ENCODE measurements around the gene ANO2. TPM values are rescaled to one million over a fixed set of nuclear protein-coding genes. Genes with fewer than 3 reads are reported as not detected.

The ANO2 gene
- polyA plus RNA-seq, 3 donors, result 4.0 to 5.6 (median 4.1) TPM

DNA sequence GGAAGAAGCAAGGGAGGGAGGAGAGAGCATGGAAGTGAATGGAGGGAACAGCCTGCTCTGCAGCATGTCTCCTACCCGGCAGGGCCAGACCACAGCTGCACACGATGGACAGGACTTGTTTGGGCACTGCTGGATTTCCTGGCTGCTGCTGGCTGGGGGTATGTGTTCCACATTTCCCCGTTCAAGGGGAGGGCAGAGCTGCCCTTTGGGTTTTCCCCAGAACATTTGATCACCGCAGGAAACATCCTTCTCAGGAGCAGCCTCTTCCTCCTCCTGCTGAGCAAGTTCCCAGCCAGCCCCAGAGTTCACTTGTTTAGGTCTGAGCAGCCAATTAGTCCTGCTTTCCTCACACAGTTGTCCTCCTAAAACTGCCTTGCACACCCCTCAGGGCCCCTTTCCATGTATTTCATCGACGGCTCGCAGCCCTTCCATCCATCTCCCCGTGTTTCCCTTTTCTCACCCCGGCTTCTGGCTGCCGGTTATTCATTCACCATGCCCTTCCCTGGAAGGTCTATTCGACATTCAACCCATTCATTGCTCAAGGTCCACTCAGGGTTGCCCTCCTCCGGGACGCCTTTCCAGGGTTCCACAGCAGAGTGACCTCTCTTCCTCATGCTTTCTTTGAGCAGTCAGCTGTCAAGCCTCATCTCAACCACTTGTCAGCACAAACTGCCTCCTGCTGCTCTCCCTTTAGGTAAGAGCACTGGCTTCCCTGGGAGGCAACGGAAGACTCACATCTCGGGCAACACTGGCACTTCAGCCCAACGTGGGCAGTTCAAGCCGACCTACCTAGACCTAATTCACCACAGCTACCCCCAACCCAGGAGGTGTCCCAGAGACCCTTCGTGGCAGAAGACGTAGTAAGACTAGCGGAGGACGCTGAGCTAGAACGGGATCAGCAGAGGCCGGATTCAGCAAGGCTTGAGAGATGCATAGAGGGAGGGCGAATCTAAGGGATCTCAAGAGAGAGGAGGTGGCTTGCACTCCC is 20.1 kb upstream of the ANO2 start:
- no peak for DNase-seq (ENCODE audit: low read depth in 3 of 3, low spot score in 2 of 3)

DNA sequence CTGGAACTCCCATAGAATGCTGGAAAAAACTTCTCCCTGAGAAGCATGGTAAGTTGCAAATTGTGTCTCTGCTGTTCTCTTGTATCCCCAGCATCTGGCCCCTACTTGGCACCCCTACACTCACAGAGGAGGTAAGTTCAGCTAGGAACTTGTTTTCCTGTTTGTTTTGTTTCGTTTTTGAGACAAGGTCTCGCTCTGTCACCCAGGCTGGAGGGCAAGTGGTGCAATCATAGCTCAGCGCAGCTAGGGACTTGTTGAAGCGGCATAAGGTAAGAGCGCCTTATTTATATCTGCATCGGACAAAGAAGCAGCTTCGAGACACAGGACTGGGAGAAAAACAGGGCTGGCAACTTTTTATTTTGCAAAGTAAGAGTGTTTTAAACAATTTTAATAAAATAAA is 18.5 kb upstream of the ANO2 start:
- no peak for DNase-seq (ENCODE audit: low read depth in 3 of 3, low spot score in 2 of 3)

DNA sequence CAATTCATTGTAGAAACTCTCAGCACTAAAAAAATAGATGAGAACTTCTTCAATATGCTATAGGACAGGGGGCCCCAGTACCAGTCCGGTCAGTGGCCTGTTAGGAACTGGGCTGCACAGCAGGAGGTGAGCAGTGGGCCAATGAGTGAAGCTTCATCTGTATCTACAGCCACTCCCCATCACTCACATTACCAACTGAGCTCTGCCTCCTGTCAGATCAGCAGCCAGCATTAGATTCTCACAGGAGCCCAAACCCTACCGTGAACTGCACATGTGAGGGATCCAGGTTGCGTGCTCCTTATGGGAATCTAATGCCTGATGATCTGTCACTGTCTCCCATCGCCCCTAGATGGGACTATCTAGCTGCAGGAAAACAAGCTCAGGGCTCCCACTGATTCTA is 15.7 kb upstream of the ANO2 start:
- no peak for DNase-seq (ENCODE audit: low read depth in 3 of 3, low spot score in 2 of 3)

DNA sequence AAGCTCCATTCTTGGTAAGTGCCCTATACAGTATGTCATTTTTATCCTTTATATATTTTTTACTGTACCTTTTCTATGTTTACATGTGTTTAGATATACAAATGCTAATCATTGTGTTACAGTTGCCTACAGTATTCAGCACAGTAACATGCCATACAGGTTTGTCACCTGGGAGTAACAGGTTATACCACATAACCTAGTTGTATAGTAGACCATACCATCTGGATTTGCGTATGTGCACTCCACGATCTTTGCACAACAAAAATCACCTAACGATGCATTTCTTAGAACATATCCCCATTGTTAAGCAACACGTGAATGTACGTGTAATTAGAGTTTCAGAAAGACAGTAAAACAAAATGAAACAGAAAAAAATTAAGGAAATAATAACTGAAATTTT is 11.9 kb upstream of the ANO2 start:
- DNase-seq (ENCODE audit: low read depth in 3 of 3, low spot score in 2 of 3), result no peak

DNA sequence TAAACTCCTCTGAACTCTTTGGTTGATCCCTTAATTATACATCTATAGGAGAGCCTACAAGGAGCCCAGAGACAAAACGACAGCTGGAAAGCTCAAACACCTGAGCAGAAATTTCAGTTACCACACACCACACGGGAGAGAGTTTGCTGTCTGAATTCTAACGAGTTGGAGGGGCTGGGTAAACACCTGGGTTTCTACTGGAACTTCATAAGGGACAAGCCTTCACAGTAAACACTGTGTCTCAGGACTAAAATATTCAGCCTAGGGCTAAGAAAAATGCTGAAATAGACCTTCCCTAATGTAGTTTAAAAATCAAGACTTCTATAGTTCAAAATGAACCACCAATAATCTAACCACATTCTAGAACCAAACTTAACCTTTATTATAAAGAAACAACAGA is 9.6 kb upstream of the ANO2 start:
- no peak for DNase-seq (ENCODE audit: low read depth in 3 of 3, low spot score in 2 of 3)

DNA sequence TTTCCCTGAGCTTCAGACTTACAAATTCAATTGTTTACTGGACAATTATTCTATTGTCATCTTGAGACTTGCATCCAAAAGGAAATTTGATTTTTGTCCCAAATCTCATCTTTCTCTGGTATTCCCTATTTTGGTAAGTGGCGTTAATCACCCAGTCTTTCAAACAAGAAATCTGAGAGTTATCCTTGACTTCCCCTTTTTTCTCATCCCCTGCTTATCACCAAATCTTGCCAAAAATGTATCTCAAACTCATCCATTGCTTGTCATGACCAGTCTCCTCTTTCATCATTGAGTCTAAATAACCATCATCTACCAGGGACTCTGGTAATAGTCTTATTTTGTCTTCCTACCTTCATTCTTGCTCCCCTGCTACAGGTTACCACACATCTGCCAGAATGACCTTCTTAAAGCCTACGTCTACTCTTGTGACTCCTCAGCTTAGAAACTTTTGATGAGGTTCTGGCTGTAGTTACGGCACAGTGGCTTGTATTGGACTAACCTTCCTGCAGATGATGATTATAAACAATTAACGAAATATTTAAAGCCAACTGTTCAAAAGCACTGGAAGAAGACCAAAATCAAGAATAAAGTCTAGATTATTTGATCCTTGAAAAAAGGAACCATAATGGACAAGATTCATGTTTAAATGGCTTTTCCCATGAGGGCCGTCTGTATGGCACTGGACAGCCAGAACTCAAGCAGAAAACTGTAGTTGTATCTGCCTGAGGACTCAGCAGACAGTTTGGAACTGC is 9.0 kb upstream of the ANO2 start:
- no peak for DNase-seq (ENCODE audit: low read depth in 3 of 3, low spot score in 2 of 3)

DNA sequence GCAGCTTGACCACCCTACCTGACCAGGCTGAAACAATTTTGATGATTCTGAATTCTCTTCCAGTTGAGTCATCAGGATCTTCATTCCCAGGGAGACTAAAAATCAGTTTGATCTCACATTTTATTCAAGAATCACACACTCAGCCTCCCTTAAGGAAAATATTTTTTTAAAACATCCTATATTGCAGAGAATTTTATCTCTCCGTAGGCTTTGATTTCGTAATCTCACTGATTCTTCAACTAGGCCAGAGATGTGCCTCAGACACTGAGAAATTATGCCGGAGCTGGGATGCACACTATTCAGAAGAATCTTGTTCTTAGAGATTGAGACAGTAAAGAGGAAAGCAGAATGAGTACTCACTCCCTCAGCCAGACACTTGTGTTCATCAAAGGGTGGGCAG is 7.0 kb upstream of the ANO2 start:
- no peak for DNase-seq (ENCODE audit: low read depth in 3 of 3, low spot score in 2 of 3)

DNA sequence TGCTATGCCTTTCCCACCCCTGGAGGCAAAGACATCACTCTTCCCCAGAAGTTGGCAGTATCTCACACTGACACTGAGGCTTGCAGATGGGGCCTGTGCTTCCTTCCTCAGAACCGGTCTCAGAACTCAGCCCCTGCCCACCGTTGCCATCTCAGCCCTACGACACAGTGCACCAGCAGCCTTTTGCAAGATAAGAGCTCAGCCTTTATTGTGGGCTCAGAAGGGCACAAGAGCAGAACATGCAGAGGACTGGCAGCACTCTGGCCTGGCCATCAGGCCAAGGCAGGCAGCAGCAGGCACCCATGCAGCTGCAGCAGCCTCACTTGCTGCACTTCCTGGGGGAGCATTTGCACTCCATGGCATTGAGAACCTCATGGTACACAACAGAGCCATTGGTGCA is 3.6 kb upstream of the ANO2 start:
- no peak for DNase-seq (ENCODE audit: low read depth in 3 of 3, low spot score in 2 of 3)

DNA sequence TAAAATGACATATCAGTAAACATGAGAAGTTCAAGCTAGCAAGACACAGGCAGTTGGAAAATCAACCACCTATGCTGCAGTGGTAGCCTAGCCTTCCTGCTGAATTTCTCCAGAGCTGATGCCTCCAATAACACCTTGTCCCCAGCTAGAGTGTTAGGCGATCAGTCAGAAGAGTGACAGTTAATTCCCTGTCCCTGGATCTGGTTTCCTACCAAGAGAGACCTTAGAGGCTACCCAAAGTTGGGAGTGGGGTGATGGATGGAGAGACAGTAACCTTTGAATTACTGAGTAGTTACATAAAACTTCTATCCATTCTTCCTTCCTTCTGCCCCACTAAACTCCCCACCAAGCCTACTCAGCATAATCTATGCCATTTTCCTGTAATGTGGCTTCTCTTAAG is 1.9 kb upstream of the ANO2 start:
- DNase-seq (ENCODE audit: low read depth in 3 of 3, low spot score in 2 of 3), result no peak

DNA sequence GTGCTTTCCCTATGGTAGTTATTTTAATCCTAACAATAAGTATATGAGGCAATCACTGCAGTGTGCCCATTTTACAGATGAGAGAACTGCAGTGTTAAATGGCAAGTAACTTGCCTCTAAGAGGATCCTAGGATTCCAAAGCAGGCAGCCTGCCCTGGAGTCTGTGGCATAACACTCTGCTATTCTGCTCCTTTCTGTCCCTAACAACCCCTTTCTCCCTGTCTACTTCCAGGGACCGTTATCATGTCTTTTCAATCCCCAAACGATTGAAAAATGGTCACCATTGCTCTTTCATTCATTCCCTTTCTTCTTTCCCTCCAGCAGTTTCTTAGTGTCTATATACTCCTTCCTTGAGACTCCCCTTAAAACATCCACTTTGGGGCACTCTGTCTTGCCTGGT is 1.3 kb upstream of the ANO2 start:
- DNase-seq (ENCODE audit: low read depth in 3 of 3, low spot score in 2 of 3), result no peak

DNA sequence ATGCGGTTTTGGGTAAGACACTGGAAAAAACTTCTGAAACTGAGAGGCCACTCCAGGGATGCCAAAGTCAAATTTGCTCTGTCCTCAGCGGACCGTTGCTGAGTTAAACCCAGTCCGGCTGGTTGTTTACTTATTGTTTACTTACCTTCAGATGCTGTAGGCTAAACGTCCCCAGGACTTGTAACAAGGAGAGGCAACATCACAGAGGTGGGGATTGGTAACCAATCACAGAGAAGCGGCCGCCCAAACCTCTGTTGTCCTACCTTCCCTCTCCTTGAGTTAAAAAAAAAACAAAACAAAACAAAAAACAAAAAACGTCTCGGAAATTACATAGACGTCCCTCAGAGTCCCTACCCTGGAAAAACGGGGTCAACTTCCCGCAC is 380 bp downstream of the ANO2 start:
- DNase-seq (ENCODE audit: low read depth in 3 of 3, low spot score in 2 of 3), result no peak

DNA sequence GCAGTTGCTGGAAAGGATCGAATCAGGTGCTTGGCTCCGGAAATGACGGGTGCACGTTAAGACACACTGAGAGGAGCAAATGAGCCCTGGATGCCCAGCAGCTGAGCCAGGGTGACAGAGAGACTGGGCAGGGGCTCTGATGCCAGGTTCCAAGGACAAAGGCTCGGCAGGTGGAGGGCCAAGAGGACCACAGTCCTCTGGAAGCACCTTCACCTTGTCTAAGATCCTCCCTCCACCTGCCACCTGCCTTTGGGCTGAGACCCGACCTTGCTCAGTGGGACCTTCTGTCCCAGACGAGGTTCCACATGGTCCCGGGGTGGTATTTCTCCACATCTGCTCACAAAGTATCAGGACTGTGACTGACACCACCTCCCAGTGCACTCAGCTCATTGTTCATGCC is 1.0 kb downstream of the ANO2 start:
- no peak for DNase-seq (ENCODE audit: low read depth in 3 of 3, low spot score in 2 of 3)

DNA sequence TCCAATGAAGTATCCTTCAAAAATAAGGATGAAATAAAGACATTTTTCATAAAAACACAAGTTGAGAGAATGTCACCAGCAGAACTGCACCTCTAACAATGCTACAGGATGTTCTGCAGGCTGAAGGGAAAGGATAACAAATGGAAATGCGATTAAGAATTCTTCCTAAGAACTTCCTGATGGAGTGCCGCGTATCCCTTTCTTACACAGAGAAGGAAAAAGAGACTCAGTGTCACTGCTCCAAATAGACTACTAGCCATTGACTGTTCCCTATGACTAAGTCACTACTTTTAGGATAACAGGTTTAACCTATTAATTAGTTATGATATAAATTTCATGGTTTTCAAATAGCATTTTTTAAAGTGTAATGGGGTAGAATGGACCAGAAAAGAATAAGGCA is 3.2 kb downstream of the ANO2 start:
- no peak for DNase-seq (ENCODE audit: low read depth in 3 of 3, low spot score in 2 of 3)

DNA sequence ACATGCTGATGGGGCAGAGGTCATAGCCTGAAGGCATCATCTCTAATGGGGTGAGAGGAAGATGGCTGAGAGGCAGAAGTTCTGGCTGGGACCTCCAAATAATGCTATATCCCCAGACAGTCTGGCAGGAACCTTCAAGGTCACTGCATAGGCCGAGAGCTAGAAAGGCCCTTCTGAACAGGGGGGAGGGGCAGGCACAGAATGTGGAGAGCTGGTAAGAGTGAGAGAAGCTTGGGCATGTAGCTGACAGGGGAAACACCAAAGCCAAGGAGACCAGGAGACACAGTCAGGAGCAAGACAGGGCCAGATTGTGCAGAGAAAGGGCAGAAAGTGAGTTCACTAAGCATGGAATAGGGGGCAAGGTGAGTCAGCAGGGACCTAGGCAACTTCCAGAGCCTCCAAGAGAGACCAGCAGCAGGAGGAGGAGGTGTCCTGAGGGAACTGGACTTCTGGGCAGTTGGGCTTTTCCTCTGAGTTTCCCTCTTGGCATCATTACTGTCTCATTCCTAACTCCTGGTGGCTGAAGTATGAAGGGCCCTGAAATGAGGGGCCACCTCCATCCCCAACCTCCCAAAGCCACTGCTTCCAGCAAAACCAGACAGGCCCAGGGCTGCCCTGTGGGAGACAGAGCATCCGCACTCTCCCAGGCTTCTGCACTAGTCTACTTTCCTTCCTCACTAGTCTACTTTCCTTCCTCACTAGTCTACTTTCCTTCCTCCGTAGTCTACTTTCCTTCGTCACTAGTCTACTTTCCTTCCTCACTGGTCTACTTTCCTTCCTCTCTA is 17.1 kb downstream of the ANO2 start:
- DNase-seq (ENCODE audit: low read depth in 3 of 3, low spot score in 2 of 3), result no peak

DNA sequence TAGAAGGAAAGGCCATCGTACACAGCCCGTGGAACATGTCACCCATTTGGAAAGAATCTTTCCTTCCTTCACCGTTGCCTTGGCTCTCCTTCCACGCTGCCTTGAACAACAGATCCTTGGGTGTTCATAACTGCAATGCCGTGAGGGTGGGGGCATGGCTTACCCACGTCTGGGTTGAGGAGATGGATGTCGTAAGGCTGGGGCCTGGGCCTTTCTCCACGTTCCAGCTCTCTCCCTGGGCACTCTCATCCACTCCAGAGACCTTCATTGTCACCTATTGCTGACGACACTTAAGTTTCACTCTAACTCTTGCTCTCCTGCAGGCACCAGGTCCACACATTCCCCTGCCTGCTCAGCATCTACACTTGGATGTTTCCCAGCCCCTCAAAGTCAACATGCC is 19.4 kb downstream of the ANO2 start:
- DNase-seq (ENCODE audit: low read depth in 3 of 3, low spot score in 2 of 3), result no peak

DNA sequence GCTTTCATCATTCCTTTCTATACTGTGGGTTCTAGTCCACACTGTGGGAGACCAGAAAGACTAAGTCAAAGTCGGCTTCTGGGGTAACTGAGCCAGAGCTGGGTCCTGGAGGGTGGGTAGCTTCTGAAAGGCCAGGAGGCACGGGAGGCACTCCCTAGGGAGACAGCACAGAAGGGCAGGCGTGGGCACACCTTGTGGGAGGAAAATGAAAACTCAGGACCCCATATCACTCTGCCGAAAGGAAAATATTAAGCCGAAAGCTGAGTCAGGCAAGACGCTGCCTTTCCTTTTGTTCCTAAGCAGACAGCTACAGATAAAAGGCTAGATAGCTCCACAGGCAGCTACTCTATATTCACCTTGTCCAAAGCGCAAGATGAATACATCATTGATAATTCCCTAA is 20.7 kb downstream of the ANO2 start:
- no peak for DNase-seq (ENCODE audit: low read depth in 3 of 3, low spot score in 2 of 3)

DNA sequence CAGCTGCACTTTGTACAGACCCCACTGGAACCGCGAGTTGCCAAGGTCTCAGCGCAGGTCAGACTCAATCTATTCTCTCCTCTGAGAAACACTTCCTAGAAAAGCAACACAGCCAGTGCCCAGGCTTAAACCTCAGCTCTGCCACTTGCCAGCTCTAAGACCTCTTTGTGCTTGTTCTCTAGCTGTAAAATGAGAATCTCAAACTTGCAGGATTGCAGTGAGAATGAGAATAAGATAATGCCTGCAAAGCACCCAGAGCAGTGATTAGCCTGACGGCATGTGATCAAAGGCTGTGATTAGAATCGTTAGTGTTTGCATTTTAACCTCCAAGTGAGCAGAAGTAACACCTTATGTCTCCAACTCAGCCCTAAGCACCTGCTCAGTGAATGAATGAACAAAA is 21.3 kb downstream of the ANO2 start:
- no peak for DNase-seq (ENCODE audit: low read depth in 3 of 3, low spot score in 2 of 3)

DNA sequence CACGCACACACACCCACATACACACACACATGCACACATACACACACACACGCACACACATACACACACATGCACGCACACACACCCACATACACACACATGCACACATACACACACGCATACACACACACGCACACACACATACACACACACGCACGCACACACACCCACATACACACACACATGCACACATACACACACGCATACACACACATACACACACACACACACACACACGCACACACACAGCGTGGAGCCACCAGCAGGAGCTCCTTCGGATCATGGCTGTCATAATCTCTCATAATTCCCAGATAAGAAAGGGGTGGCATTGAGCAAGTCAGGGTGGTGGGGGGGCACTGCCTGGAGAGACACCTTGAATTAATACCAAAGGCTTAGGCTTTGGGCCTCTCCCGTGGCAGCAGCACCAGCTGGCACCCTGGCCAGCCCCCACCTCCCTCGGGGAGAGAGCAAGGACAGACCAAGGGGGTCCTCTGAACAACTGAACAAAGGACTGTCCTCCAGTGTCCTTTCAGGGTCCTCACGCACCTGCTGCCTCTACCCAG is 21.9 kb downstream of the ANO2 start:
- no peak for DNase-seq (ENCODE audit: low read depth in 3 of 3, low spot score in 2 of 3)

DNA sequence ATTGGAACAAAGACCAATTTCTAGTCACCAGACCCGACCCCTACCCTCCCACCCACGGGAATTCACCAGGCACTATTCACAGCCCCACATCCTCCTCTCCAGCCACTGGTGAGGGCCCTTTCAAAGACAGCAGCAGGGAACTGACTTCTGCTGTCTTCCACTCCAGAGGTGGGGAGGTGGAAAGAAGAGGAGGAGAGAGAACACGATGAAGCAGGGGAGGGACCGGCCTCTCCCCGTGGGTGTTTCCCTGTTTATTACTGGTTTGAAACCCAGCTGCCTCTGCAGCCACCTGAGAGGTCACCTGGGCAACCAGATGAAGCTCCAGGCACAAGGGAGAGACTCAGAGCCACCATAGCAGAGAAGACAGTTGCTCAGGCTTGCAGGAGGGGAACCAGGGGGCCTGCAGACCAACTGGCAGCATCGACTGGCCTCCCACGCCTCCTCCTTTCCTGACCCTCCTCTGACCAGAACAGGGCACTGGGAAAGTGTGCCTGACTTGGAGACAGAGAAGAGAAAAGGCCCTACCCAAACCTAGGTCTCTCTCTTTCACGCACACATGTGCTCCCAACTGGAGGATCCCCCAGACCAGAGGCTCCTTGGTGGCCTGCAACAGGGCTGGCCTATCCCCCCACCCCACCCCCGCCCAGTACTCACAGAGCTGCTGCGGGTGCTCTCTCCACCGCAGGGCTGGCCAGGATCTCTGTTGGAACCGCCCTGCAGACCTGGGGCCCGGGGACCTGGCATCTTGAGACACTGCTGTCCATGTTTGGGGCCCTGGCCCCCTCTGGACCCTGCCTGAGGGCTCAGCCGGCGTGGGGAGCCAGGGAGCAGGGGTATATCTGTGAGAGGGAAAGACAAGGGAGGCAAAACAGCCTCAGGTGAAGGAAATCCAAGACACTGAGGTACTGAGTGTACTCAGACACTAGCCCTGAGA is 22.8 kb downstream of the ANO2 start:
- DNase-seq (ENCODE audit: low read depth in 3 of 3, low spot score in 2 of 3), result no peak
